ENCODE results near the gene AKAP8L.

DNA sequence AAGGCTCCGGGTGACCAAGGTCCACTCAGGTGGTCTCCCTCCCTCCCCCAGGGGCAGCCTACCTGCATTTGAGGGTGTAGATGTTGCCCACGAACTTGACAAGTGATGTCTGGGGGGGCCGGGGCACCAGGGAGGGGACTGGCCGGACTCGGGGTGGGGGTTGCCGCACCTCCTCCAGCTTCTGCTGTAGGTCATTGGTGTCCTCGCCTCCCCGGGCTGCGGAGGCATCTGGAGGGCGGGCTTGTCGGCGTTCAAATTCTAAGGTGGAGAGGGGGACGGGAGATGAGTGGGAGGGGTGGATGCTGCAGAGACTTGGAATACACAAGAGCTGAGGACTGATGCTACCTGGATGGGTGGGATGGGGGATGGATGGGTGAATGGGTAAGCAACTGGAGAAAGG, 5.3 kb upstream of the AKAP8L start:
- TF ChIP-seq, protein P1, sequence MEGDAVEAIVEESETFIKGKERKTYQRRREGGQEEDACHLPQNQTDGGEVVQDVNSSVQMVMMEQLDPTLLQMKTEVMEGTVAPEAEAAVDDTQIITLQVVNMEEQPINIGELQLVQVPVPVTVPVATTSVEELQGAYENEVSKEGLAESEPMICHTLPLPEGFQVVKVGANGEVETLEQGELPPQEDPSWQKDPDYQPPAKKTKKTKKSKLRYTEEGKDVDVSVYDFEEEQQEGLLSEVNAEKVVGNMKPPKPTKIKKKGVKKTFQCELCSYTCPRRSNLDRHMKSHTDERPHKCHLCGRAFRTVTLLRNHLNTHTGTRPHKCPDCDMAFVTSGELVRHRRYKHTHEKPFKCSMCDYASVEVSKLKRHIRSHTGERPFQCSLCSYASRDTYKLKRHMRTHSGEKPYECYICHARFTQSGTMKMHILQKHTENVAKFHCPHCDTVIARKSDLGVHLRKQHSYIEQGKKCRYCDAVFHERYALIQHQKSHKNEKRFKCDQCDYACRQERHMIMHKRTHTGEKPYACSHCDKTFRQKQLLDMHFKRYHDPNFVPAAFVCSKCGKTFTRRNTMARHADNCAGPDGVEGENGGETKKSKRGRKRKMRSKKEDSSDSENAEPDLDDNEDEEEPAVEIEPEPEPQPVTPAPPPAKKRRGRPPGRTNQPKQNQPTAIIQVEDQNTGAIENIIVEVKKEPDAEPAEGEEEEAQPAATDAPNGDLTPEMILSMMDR (conservative IDR thresholded peaks at IDR 0.05; ENCODE audit: low read length) = no peak
- no peak for TF ChIP-seq EZH2phosphoT487 (IDR thresholded peaks at IDR 0.05; ENCODE audit: borderline replicate concordance)

Data from Loucy (cell line).